ENCODE data around the gene SLC47A1.
A peak's percentile ranks its signal among the peaks of the same experiment; 100 is the strongest.

Gene SLC47A1

DNA sequence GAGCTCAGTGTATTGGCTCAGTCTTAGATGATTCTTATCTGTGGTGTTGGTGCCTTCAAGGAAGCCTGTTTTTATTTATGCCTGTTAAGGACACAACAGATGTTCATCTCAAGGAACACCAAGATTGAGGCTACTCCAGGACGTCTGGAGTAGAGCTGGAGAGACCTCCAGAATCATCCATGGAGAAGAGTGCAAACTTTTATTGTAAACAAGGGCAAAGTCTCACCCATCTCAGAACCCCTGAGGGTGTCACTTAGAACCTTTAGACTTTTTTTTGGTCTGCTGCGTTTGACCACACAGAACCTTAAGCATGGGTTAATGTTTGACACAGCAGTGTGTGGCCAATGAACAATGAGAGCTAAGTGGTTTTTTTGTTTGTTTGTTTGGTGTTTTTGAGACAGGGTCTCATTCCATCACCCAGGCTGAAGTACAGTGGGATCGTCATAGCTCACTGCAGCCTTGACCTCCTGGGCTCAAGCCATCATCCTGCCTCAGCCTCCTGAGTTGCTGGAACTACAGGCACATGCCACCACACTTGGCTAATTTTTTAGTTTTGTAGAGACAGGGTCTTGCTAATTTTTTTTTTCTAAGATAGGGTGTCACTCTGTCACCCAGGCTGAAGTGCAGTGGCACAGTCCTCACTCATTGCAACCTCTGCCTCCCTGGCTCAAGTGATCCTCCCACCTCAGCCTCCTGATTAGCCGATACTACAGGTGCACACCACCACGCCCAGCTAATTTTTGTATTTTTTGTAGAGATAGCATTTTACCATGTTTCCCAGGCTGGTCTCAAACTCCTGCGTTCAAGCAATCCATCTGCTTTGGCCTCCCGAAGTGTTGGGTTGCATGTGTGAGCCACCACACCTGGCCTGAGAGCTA lies 16.3 kb downstream of the SLC47A1 start:
- peak; percentile 22 for DNase-seq
- in situ Hi-C loops (cut with HindIII; ENCODE audit: low pct_ligation_motif_present, low pct_unique_long_range_greater_than_20kb, low sequenced_read_pairs) = no loop called here

DNA sequence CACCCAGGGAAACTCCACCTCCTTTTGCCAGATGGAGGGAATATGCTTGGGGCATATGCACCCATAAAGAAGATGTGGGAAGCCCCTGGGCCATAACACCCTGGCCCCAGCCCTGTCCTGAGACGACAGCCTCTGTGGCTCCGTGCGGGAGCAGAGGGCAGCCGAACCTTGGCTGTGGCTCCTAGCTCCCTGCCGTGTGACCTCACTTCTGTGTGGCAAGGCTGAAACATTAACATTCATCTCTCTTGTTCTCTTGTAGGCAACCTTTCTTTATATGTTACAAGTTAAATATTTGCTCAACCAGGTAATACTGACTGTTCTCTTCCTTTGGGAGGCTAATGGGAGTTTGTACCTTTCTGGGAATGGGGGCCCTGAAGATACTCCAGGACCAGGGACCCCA lies 17.5 kb downstream of the SLC47A1 start:
- no peak for DNase-seq
- in situ Hi-C loops (cut with HindIII; ENCODE audit: low pct_ligation_motif_present, low pct_unique_long_range_greater_than_20kb, low sequenced_read_pairs) = no loop called here

DNA sequence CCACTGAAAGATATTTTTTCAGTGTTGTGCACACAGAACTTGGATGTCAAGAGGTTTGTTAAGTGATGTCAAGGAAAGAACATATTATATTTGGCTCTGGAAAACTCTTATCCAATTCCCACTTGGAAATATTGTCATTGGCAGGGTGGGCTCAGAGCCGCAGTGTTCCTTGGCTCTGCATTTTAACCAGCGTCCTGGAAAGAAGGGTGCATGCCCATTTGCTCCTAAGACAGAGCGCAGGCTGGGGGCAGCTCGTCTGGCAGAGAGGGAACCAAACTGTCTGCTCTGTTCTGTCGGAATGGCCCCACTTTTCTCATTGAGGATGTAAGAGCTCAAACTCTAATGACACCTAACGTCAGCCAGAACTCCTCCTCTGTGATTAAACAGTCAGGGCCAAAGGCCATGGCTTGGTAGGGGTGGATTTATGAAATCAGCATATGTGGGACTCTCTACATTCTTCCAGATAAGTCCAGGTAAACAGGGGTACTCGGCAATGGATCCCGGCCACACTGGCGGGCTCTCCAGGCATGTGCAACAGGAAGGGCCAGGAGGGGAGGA lies 18.0 kb downstream of the SLC47A1 start:
- in situ Hi-C loops (cut with HindIII; ENCODE audit: low pct_ligation_motif_present, low pct_unique_long_range_greater_than_20kb, low sequenced_read_pairs) = no loop called here
- no peak for DNase-seq

DNA sequence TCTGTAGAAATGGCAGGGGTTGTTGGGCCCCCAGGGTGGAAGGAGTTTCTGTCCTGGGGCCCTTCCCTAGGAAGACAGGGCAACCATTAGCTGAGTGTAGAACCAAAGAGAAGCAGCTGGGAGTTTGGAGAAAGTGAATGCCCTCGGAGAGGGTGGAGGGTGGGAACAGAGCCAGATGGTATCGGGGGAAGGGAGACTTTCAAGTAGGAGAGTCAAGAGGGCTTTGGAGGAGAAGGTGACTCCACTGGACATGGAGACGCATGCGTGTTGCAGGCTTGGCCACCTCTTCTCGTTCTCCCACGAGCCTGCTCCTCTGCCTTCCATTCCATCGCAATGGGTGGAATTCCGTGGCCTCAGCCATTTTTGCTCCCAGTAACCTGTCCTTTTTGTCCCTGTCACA lies 19.4 kb downstream of the SLC47A1 start:
- no peak for DNase-seq
- in situ Hi-C loops (cut with HindIII; ENCODE audit: low pct_ligation_motif_present, low pct_unique_long_range_greater_than_20kb, low sequenced_read_pairs) = no loop called here

DNA sequence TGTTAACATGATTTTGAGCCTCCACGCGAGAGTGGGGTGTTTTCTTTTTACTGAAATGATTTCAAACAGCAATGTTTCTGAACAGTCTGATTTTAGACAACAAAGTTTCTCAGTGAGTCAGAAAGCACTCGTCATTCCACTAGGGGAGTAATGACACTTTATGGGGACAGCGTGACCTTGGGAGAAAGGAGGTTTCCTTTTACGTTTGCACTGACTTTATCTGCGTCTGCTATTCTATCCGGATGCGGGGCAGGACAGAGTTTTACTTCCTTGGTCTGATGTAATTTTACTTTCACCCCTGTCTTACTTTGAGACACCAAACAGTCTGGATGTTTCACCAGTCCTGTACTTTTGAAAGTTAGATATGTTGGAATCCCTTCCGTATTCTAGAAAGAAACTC lies 20.7 kb downstream of the SLC47A1 start:
- in situ Hi-C loops (cut with HindIII; ENCODE audit: low pct_ligation_motif_present, low pct_unique_long_range_greater_than_20kb, low sequenced_read_pairs) = no loop called here
- no peak for DNase-seq

DNA sequence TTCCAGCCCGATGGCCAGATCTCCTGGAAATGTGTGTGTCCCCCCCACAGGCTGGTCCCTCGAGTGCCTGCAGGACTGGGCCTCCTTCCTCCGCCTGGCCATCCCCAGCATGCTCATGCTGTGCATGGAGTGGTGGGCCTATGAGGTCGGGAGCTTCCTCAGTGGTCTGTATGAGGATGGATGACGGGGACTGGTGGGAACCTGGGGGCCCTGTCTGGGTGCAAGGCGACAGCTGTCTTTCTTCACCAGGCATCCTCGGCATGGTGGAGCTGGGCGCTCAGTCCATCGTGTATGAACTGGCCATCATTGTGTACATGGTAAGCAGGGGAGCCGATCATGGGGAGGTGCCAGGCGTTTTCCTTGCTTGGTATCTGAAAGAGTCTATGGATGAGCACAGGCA lies 22.1 kb downstream of the SLC47A1 start:
- in situ Hi-C loops (cut with HindIII; ENCODE audit: low pct_ligation_motif_present, low pct_unique_long_range_greater_than_20kb, low sequenced_read_pairs) = no loop called here
- DNase-seq = no peak

DNA sequence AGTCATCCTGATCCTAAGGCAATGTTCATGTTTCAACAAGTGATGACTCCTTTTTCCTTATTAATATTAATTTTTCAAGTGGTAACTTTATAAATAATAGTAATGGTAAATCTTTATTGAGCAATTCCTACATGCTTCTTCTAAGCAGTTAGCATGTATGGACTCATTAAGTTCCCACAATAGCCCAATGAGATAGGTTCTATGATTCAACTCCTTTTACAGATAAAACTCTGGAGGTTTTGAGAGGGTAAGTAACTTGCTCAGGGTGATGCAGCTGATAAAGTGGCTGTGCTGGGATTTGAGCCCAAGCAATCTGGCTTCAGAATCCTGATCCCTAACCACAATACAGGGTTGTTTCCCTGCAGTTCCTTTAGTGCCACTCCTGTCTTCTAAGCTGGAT lies 25.3 kb downstream of the SLC47A1 start:
- no peak for DNase-seq
- in situ Hi-C loops (cut with HindIII; ENCODE audit: low pct_ligation_motif_present, low pct_unique_long_range_greater_than_20kb, low sequenced_read_pairs) = no loop called here

DNA sequence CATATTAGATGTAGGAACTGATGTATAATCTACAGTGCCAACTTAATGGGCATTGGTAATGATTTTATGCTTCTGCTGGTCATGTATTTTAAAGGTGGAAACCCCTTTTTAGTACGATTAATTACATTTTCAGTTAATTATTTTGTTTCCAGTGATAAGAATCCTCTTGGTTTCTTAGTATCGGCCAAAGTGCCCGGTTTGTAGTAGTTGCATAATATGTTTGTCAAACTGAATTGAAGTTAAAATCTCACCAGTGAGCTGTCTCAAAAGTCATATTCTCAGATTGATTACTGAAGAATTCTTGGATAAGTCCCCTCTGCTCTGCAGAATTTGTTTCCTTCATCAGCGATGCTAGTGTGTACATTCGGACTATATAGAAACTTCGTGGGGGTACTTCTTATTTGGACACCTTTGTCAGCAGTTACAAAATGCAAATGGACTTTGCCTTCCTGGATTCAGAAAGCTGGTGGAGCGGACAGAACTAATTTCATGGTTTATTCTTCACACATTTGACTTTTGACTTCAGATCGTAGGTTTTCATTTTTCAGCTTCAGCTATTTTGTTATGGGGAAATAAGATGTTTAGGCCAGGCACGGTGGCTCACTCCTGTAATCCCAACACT lies 28.2 kb downstream of the SLC47A1 start:
- no peak for DNase-seq
- in situ Hi-C loops (cut with HindIII; ENCODE audit: low pct_ligation_motif_present, low pct_unique_long_range_greater_than_20kb, low sequenced_read_pairs) = no loop called here

DNA sequence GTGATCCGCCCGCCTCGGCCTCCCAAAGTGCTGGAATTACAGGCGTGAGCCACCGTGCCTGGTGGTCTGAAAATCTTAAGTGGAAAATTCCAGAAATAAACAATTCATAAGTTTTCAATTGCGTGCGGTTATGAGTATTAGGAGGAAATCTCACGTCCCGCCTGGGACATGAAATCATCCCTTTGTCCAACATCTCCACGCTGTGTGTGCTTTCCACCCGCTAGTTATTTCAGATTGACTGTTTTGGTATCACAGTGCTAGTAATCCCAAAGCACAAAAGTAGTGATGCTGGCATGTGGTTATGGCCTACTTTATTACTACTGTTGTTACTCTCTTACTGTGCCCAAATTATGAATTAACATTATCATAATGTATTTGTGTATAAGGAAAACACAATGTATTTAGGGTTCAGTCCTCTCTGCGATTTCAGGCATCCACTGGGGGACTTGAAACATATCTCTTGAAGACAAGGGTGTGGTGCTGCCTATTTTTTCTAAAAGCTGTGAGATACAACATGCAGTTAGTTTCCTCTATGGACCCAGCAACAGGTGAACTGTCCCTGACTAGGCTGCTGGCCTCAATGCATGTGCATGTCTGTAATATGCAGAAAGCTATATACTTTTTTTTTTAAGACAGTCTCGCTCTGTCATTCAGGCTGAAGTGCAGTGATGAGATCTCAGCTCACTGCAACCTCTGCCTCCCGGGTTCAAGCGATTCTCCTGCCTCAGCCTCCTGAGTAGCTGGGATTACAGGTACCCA lies 32.3 kb downstream of the SLC47A1 start:
- no peak for DNase-seq
- in situ Hi-C loops (cut with HindIII; ENCODE audit: low pct_ligation_motif_present, low pct_unique_long_range_greater_than_20kb, low sequenced_read_pairs) = no loop called here

DNA sequence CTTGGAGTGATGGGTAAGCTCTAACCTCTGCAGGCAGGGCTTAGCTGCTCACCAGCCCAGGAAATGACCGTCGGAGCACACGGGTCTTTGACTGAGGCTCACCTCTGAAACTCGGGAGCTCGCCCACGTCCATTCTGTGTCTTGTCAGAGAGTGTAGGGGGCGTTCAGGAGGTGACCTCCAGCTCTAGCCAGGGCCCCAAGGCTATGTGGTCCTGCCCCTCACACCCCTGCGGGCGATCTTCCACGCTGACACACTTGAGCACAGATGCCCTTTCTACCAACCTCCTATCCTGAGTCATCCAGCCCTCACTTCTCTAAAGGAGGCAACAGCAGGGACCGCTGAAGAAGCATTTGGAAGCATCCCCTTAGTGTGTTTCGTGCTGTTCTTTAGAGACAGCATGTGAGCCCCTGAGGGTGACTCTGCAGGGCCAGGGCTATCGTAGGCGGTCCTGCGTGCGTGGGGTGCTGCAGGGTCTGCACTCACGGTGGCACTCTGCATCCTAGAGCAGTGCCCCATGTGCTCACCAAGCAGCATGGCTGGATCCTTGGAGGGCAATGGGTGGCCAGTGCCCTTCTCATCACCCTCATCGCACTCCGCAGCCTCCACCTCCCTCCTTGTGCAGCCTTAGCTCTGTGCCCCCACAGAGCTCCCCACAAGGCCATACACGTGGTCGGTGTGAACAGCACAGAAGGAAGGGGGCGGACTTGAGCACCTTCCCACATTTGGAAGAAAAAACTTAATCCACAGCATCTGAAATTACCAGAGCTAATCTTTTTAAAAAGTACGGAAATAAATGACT lies 33.8 kb downstream of the SLC47A1 start:
- no peak for DNase-seq
- in situ Hi-C loops (cut with HindIII; ENCODE audit: low pct_ligation_motif_present, low pct_unique_long_range_greater_than_20kb, low sequenced_read_pairs) = no loop called here

DNA sequence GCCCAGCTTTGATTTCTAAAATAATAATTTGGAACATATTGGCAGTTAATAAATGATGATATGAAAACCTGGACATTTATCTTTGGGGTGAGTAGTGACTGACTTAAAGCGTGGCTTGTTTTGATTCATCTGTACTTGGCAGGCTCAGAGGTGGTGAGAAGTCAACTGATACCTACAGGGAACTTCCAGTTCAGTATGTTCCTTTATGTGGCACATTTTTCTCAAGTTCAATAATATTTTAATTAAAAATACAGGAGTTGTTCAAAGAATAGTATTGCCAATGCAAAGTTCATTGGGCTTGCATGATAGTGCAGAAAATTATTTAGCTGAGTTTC lies 34.3 kb downstream of the SLC47A1 start:
- no peak for DNase-seq
- in situ Hi-C loops (cut with HindIII; ENCODE audit: low pct_ligation_motif_present, low pct_unique_long_range_greater_than_20kb, low sequenced_read_pairs) = no loop called here

DNA sequence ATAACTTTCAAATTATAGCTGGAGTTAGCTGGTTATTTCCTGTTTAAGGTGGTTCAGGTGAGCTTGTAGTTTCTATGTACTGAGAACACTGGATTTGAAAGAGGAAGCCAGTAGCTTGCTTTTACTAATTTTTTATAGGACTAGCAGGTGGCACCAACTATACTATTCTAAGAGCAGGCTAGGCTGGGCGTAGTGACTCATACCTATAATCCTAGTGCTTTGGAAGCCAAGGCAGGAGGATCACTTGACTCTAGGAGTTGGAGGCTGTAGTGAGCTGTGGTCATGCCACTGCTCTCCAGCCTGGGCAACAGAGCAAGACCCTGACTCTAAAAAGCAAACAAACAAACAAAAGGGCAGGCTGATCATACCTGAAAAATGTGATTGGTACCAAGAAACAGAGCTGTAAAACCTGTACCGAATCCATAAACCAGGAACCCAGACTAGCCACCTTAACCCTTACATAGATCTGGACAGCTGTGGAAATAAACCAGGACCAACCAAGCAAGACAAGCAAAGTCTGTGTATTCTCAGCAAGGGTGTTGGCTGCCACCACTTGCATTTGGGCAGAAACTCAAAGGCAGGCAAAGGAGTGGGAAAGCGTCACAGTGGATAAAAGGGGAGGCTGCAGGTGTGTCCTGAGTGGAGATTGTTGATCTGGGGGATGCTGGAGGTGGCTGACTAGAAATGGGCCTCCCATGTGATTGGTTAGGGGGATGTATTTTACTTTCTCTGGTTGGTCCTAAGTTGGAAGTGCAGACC lies 36.3 kb downstream of the SLC47A1 start:
- in situ Hi-C loops (cut with HindIII; ENCODE audit: low pct_ligation_motif_present, low pct_unique_long_range_greater_than_20kb, low sequenced_read_pairs) = no loop called here
- no peak for DNase-seq

DNA sequence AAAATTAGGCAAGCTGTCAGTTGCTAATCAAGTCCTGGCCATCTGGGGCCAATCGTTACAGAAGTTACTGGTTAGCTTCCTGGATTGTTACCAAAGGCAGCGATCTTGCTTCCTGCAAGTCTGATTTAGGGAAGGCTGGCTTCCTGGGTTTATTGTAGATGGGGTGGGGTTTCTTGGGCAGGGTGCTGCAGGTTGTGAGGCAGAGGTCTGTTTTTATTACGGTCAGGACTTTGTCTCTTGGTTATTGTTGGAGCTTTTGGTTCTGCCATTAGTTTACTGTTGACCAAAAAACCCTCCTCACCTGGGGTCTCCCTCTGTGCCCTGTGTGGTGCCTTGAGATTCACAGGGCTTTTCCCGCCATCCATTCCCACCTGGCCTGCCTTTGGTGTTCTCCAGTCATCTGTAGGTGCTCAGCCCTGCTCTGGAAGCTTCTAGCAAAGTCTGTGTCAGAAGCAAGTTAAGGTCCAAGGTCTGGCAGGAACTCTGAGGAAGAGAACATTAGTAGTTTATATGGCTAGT lies 36.9 kb downstream of the SLC47A1 start:
- DNase-seq = no peak
- in situ Hi-C loops (cut with HindIII; ENCODE audit: low pct_ligation_motif_present, low pct_unique_long_range_greater_than_20kb, low sequenced_read_pairs) = no loop called here

DNA sequence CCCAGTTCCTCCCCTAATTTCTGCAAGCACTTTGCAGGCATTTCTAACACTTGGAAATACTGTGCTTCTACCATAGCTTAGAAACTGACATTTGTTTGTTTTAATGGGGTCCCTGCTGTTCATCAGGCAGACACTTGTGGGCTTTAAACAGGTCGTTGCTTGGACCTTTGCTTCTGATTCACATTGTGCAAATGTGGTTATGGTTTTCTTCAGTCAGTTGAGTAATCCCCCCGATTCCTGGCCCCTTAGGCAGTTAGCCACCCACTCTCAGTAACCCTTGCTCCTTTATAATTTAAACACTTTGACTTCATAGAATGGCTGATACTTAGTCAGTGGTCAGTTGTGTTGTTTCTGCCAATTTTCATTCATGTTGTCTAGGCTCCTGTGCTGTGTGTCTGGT lies 39.4 kb downstream of the SLC47A1 start:
- in situ Hi-C loops (cut with HindIII; ENCODE audit: low pct_ligation_motif_present, low pct_unique_long_range_greater_than_20kb, low sequenced_read_pairs) = no loop called here
- DNase-seq = no peak

DNA sequence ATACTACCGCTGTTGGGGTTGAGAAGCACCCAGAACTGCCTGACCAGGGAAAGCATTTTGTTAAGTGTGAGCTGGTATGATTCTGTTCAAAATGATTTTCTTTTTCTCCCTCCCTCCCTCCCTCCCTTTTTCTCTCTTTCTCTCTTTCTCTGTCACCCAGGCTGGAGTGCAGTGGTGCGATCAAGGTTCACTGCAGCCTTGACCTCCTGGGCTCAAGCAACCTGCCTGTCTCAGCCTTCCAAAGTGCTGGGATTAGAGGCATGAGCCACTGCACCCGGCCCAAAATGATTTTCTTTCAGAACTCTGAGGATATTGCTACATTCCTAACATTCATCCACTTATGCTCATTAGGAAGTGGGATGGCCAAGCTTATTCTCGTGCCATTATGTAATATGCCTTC lies 41.3 kb downstream of the SLC47A1 start:
- no peak for DNase-seq
- in situ Hi-C loops (cut with HindIII; ENCODE audit: low pct_ligation_motif_present, low pct_unique_long_range_greater_than_20kb, low sequenced_read_pairs) = no loop called here

DNA sequence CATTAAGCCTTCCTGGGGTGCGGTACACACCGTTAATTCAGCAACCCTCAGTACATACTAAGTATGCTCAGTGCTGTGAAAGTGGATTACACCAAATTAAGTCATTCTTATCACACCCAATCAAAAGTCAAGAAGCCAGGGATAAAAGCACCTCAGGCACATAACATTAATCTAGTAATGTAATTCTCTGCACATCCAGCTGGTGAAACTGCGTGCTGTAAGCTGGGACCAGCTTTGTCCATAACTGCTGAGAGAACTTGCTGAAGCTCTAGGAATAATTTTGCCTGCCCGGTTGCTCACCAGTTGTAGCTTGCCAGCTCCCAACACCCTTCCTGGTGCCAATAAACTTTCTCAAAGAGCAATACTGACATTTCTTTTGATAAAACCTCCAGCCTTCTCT lies 44.9 kb downstream of the SLC47A1 start:
- in situ Hi-C loops (cut with HindIII; ENCODE audit: low pct_ligation_motif_present, low pct_unique_long_range_greater_than_20kb, low sequenced_read_pairs) = no loop called here

DNA sequence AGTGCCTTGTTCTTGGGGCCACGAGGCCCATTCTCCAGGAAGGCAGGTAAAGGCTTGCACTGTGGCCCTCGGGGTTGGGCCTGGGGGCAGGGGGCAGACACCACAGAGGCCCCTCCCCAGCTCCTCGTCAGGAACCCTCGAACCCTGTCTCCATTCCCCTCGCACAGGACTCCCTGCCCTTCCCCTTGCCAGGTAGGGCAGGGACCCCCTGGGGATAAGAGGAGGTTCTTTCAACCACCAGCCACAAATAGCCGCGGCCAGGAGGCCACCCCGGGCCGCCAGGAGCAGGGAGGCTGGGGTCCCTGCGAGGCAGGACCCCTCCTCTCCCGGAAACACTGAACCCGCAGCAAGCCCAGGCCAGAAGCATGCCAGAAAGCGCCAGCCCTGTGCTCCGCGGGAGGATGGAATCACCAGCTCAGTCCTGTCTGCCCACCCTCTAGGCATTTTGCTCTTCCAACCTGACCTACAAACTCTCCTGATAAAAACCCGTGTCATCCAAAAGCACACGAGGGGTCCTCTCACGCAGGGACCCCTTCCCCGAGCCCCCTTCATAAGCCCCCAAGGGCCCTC lies 45.6 kb downstream of the SLC47A1 start:
- in situ Hi-C loops (cut with HindIII; ENCODE audit: low pct_ligation_motif_present, low pct_unique_long_range_greater_than_20kb, low sequenced_read_pairs) = no loop called here
- DNase-seq = no peak

More for the DNA sequence above, 44.9 kb downstream of the SLC47A1 start:
- DNase-seq = no peak

Measured in ACHN (cell line).